ENCODE results near the gene UBL7. TPM values are rescaled to one million over a fixed set of nuclear protein-coding genes. Genes with fewer than 3 reads are reported as not detected.

UBL7 gene
- total and polyA plus RNA-seq, 2 of the 8 experiments (the other 6 are each of a cell fraction or from before 2014, with no cell fraction given), result 71.5 to 183 TPM

- Histone ChIP-seq H3K14ac (ENCODE audit: insufficient read length) (no peak overlapping the region), H3K27me3 (replicated peaks in 1 of 4; ENCODE audit: control insufficient read depth in 3 of 4, extremely low read depth in 1 of 4, insufficient read depth in 3 of 4, low read length in 3 of 4) (no peaks in the 10 kb centered on the region), H4K5ac (ENCODE audit: insufficient read length, low read depth, low read length) (no peak overlapping the region), H3K4me3 (ENCODE audit: extremely low read depth in 1 of 4, insufficient read depth in 2 of 4, low read depth in 3 of 4, low read length in 4 of 4) (no peak overlapping the region), H3K4ac (replicated peaks; ENCODE audit: insufficient read length, low read depth, low read length) (no peak overlapping the region), H3K9ac (replicated peaks in 1 of 4; ENCODE audit: extremely low read depth in 1 of 4, low read depth in 3 of 4, low read length in 3 of 4) (no peak overlapping the region), H3K9me3 (ENCODE audit: insufficient read depth in 2 of 2, low read depth in 1 of 2, low read length in 1 of 2) (no peaks in the 10 kb centered on the region), H3K79me1 (ENCODE audit: low read depth, low read length) (no peaks in the 10 kb centered on the region; the same call in 1 of the 2 replicates), H3K23ac (ENCODE audit: insufficient read length) (no peak overlapping the region), H4K20me1 (replicated peaks in 1 of 2; ENCODE audit: control insufficient read depth in 1 of 2, insufficient read depth in 2 of 2, low read length in 2 of 2) (no peaks in the 10 kb centered on the region), H3K79me2 (ENCODE audit: control insufficient read depth in 1 of 2, insufficient read depth in 2 of 2, low read length in 2 of 2) (no peaks in the 10 kb centered on the region), H2AK5ac (ENCODE audit: low read depth, low read length) (no peak overlapping the region), H2BK120ac (replicated peaks; ENCODE audit: low read depth, low read length) (no peak overlapping the region), H2BK20ac (ENCODE audit: low read length) (no peak overlapping the region), H4K8ac (ENCODE audit: extremely low read depth, insufficient read depth, low read length) (no peak overlapping the region), H2BK12ac (ENCODE audit: low read depth, low read length) (no peak overlapping the region), H2AFZ (ENCODE audit: low read length) (no peak overlapping the region), H3K36me3 (ENCODE audit: control insufficient read depth in 2 of 4, insufficient read depth in 4 of 4, low read length in 3 of 4) (peaks cover 5 to 27% (median 8%) of the 10 kb centered on the region in 4 experiments), H3K4me1 (replicated peaks in 1 of 4; ENCODE audit: control insufficient read depth in 3 of 4, insufficient read depth in 4 of 4, low read length in 3 of 4) (no peaks in the 10 kb centered on the region; a peak in 1 of 7 replicates), H3K23me2 (ENCODE audit: low read depth, low read length) (0 out of 2 replicates have a peak, but pooled peaks cover 2% of the 10 kb centered on the region), H2BK5ac (ENCODE audit: low read depth, low read length) (no peak overlapping the region), H2BK15ac (ENCODE audit: low read length) (no peak overlapping the region), H3K27ac (ENCODE audit: low read depth, low read length) (no peak overlapping the region), H3K18ac (ENCODE audit: extremely low read depth, low read length) (no peak overlapping the region), H3K4me2 (ENCODE audit: insufficient read depth in 1 of 2, low read depth in 2 of 2, low read length in 2 of 2) (no peak overlapping the region), H3K56ac (replicated peaks; ENCODE audit: insufficient read length, low read depth, low read length) (no peak overlapping the region), H4K91ac (replicated peaks; ENCODE audit: insufficient read length, low read length) (no peak overlapping the region)
- POLR2A ChIA-PET (ENCODE audit: partially characterized antibody), result interaction anchor here (0.7 to 1.1 kb wide), 3 partner anchors 12 to 161 kb away, joined by 3 read pairs; partner anchors contain the start of gene CLK3
- DNase-seq (ENCODE audit: low read depth in 1 of 2, low spot score in 2 of 2) (no peak), FAIRE-seq (no peak)
- no peak for TF ChIP-seq YY1 (IDR thresholded peaks at IDR 0.05; ENCODE audit: low read depth, low read length)
- CTCF ChIA-PET (ENCODE audit: partially characterized antibody), result interaction anchor here (0.7 to 41.3 kb wide), 5 partner anchors 15 to 313 kb away, joined by 3 to 1311 read pairs (median 6); partner anchors contain the start of gene CYP11A1
These were observed 6.0 kb downstream of the UBL7 start for GRCh38 chr15:74454764-74455500.

Measured in H1 (cell line).